ENCODE data around the gene NEURL1. TPM values are rescaled to one million over a fixed set of nuclear protein-coding genes. Genes with fewer than 3 reads are reported as not detected.

Gene NEURL1
- total RNA-seq, 1 donor from 2014 or later = 2.5 TPM

DNA sequence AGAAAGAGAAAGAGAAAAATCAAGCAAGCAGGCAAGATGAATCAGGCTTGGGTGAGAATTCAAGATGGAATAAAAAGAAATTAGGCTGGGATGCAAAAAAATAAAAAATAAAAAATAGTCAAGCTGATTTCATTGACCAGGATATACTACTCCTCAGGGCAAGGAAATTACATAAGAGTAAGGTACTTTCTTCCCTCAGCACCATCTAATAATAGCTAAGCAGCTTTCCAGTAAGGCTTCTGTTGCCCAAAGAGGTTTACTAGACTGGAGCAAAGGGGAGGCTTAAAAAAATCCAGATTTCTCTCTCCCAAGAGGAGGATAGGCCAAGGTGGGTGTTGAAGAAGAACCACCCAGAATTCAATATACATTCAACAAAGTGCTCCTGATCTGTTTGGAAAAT lies 93.6 kb downstream of the NEURL1 start:
- Mint-ChIP-seq H3K4me1 (ENCODE audit: unreplicated experiment) (peaks cover 2% of the 10 kb centered on the region), H3K36me3 (ENCODE audit: unreplicated experiment) (peaks cover 4% of the 10 kb centered on the region), H3K4me3 (ENCODE audit: unreplicated experiment) (no peak overlapping the region), H3K27me3 (ENCODE audit: unreplicated experiment) (peaks cover 6% of the 10 kb centered on the region), H3K27ac (ENCODE audit: unreplicated experiment) (no peak overlapping the region), H3K9me3 (ENCODE audit: unreplicated experiment) (no peaks in the 10 kb centered on the region)
- TF ChIP-seq, protein P1, sequence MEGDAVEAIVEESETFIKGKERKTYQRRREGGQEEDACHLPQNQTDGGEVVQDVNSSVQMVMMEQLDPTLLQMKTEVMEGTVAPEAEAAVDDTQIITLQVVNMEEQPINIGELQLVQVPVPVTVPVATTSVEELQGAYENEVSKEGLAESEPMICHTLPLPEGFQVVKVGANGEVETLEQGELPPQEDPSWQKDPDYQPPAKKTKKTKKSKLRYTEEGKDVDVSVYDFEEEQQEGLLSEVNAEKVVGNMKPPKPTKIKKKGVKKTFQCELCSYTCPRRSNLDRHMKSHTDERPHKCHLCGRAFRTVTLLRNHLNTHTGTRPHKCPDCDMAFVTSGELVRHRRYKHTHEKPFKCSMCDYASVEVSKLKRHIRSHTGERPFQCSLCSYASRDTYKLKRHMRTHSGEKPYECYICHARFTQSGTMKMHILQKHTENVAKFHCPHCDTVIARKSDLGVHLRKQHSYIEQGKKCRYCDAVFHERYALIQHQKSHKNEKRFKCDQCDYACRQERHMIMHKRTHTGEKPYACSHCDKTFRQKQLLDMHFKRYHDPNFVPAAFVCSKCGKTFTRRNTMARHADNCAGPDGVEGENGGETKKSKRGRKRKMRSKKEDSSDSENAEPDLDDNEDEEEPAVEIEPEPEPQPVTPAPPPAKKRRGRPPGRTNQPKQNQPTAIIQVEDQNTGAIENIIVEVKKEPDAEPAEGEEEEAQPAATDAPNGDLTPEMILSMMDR (IDR thresholded peaks at IDR 0.05) = no peak
- DNase-seq (ENCODE audit: extremely low spot score, unreplicated experiment) = no peak

DNA sequence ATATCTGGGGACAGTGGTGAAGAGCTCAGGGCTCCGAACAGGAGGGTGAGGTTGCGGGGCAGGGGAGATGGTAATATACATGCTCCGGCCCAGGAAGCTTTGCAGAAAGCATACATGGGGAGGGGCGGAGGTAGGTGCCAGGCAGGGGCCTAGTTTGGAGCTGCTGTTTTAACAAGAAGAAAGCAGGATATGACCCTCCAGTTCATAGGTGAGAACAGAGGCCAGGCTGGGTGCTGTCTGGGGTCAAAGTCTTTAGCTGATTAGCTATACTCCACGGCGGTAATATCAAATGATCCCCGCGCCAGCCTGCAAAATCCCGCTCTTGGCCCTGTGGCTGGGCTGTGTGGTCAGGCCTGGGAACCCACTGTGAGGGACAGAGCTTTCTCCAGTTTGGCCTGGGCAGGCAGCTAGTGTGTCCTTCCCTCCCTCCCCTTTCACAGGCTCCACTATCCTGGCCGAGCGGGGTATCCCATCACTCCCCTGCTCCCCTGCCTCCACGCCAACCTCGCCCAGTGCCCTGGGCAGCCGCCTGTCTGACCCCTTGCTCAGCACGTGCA lies 95.6 kb downstream of the NEURL1 start:
- TF ChIP-seq, protein P1 (IDR thresholded peaks at IDR 0.05) = no peak
- Mint-ChIP-seq H3K27ac (ENCODE audit: unreplicated experiment) (no peak overlapping the region), H3K9me3 (ENCODE audit: unreplicated experiment) (no peaks in the 10 kb centered on the region), H3K36me3 (ENCODE audit: unreplicated experiment) (peaks cover 4% of the 10 kb centered on the region), H3K4me3 (ENCODE audit: unreplicated experiment) (no peak overlapping the region), H3K27me3 (ENCODE audit: unreplicated experiment) (peaks cover 6% of the 10 kb centered on the region), H3K4me1 (ENCODE audit: unreplicated experiment) (peaks cover 1% of the 10 kb centered on the region)
- no peak for DNase-seq (ENCODE audit: extremely low spot score, unreplicated experiment)

DNA sequence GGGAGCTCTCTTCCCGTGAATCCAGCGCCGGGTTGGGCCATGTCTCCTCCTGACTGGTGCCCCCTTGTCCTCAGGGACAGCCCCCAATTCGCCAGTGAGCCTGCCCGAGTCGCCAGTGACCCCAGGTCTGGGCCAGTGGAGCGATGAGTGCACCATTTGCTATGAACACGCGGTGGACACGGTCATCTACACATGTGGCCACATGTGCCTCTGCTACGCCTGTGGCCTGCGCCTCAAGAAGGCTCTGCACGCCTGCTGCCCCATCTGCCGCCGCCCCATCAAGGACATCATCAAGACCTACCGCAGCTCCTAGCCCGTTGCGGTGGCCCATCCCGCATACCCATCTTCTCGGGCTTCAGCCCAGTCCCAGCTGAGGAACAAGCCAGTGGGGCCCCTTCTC lies 96.6 kb downstream of the NEURL1 start:
- no peak overlapping the region for H3K27ac Mint-ChIP-seq (ENCODE audit: unreplicated experiment)
- TF ChIP-seq, protein P1 (IDR thresholded peaks at IDR 0.05) = no peak
- no peak overlapping the region for H3K4me3 Mint-ChIP-seq (ENCODE audit: unreplicated experiment)
- peaks cover 4% of the 10 kb centered on the region for H3K36me3 Mint-ChIP-seq (ENCODE audit: unreplicated experiment)
- peaks cover 1% of the 10 kb centered on the region for H3K4me1 Mint-ChIP-seq (ENCODE audit: unreplicated experiment)
- H3K9me3 Mint-ChIP-seq (ENCODE audit: unreplicated experiment) = no peaks in the 10 kb centered on the region
- no peak for DNase-seq (ENCODE audit: extremely low spot score, unreplicated experiment)
- H3K27me3 Mint-ChIP-seq (ENCODE audit: unreplicated experiment) = peaks cover 6% of the 10 kb centered on the region

DNA sequence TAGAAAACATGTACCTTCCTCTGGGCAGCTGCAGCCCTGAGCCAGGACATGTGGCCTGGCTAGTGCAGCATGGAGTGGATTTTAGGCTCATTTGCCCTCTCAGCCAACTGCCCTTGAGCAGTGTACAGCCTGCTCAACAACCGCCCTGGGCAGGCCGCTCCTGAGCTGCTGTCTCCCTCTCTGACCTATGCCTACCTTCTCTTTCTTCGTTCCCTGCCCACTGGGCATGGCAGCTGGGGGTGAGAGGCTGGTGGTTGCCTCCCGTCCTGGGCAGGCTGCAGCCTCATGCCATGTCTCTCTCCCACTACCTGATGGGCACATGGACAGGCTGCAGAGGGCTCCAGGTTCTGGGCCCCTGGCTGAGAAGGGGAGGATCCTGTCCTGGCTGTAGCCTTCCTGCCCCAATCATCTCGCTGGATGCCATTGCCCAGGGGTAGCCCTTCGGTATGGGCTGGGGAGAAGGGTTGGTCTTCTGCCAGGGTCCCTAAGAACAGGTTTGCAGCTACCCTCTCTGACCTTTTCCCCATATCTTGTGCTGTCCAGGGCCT lies 97.3 kb downstream of the NEURL1 start:
- DNase-seq (ENCODE audit: extremely low spot score, unreplicated experiment) = no peak
- H3K36me3 Mint-ChIP-seq (ENCODE audit: unreplicated experiment) = peaks cover 4% of the 10 kb centered on the region
- H3K27me3 Mint-ChIP-seq (ENCODE audit: unreplicated experiment) = peaks cover 6% of the 10 kb centered on the region
- TF ChIP-seq, protein P1 (IDR thresholded peaks at IDR 0.05) = no peak
- no peak overlapping the region for H3K27ac Mint-ChIP-seq (ENCODE audit: unreplicated experiment)
- H3K4me1 Mint-ChIP-seq (ENCODE audit: unreplicated experiment) = peaks cover 1% of the 10 kb centered on the region
- no peak overlapping the region for H3K4me3 Mint-ChIP-seq (ENCODE audit: unreplicated experiment)
- H3K9me3 Mint-ChIP-seq (ENCODE audit: unreplicated experiment) = no peaks in the 10 kb centered on the region

DNA sequence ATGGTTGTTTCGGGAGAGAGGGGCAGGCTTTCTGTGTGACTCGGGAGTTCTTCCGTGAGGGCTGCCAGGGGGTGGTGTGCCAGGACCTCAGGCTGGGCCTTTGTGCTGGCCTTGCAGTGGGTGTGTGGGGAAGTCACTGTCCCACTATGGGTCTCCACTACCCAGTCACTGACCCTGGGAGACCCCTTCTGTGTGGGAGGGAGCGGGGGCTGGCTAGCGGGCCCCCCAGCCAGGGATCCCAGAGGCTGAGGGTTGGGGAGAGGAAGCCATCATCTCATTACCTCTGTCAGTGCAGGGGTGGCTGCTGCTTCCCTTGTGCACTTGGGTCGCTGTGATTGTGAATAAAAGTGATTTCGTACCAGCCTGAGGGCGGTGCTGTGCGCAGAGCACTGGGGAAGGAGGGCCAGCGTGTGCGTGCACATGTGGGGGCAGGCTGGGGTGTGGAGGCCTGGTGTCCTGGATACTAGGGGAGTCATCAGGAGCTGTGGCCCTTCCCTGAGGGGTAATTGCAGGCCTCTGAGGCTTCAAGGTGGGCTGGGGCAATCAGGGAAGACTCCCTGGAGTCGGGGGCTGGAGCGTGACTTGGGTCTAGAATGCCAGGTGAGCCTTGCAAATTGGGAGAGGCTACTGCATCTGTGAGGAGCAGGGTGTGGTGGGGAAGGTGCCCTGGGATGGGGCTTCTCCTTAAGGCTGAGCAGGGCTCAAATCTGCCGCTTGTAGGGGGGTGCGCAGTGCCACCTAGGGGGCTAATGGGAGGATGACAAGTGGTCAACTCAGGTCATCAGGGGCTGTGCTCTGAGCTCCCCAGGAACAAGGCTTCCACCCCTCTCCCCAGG lies 98.9 kb downstream of the NEURL1 start:
- Mint-ChIP-seq H3K4me3 (ENCODE audit: unreplicated experiment) (no peak overlapping the region), H3K27me3 (ENCODE audit: unreplicated experiment) (no peaks in the 10 kb centered on the region), H3K4me1 (ENCODE audit: unreplicated experiment) (peaks cover 1% of the 10 kb centered on the region), H3K36me3 (ENCODE audit: unreplicated experiment) (peaks cover 4% of the 10 kb centered on the region), H3K27ac (ENCODE audit: unreplicated experiment) (no peak overlapping the region), H3K9me3 (ENCODE audit: unreplicated experiment) (no peaks in the 10 kb centered on the region)
- TF ChIP-seq, protein P1 (IDR thresholded peaks at IDR 0.05) = peak; percentile 69
- no peak for DNase-seq (ENCODE audit: extremely low spot score, unreplicated experiment)

All from osteocyte (in vitro differentiated cells).